HG03442 (cell line): Measurements from ENCODE around the gene SLC35B1.

Experiments
- ATAC-seq: cut with Tn5 transposase; IDR thresholded peaks from one replicate; pipeline ENCODE4 v1.9.1; 2021; ENCODE audit warnings: mild to moderate bottlenecking, moderate library complexity; ENCODE audit not compliant: unreplicated experiment

Gene SLC35B1

DNA sequence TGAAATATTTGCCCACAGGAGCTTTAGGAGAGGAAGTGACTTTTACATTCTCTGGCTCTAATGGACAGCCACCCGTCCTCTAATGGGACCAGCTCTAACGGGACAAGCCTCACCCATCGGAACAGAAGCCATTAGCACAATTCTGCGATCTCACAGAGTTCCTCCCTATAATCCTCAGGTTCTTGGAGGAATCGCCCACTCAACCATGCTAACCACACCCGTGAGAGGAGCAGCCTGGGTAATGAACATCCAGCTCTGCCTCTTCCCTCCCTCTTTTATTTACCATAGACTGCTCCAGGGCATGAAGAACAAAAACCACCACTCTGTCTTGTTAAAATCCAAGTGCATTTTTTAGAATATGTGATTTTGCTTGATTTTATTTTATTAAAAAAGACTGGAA, 6.8 kb downstream of the SLC35B1 start:
- ATAC-seq: no peak

DNA sequence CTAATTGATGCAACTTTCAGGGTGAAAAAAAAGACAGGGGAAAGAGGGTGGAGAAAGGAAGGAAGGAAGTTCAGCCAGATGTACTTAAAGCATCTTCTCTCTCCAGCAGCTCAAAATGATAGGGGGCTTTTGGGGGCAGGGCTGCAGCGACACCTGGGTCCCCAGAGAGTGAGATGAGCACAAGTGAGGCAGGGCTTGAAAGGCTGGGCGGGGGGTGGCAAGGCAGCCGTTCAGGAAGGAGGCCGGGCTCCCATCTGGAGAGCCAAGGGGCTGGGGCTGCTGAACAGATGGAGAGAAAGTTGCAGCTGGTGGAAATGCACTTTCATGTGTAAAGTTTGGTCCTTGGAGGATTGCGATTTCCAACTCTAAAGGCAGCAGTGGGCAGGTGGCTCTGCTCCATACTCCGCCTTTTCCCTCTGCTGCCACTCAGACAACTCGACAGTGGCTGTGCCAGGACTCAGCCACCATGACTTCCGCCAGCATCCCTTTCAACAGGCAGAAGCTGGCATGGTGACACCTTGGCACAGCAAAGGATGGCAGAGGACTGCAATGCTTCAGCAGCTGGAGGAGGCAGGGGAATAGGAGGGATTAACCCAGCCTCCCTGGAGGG, 7.7 kb downstream of the SLC35B1 start:
- ATAC-seq: no peak

DNA sequence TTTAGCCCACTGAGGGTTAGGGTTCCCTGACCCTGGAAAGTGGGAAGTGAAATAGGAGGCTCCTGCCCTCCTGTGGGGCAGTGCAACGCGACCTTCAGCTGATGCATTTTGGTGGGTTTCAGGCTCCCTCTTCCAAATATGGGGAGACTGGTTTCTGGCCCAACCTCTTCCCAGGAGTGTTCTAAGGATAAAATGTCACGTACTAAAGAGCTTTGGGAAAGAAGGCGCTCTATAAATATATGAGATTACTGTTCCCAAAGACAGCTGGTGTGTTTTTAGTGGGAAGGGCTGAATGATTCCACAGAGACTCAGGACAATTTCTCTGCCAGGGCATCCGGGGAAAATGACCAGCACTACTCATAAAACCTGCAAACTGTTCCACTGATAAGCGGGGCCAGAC, 9.8 kb downstream of the SLC35B1 start:
- no peak for ATAC-seq

DNA sequence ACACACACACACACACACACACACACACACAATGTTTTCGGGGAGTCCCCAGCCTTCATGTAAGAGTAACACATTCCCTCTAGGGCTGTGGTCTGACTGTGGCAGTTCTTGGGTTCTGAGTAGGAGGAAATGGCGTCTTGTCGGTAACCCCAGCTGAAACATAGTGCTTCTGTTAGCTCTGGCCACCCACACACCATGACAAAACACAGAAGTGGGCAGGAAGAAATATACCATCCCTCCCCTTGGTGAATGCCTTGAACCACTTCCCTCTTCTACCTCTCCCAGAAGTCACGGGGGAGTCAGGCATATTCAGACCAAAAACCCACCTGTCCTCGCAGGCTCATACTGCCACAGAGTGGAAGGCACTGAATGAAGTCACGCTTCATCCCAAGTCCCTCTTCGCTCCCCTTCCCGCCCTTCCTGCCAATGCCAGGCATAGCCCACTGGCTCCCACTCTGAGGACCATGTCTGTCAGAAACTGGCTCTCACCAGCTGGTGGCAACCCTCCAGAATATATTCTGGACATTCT, 11.5 kb downstream of the SLC35B1 start:
- peak; percentile 66 for ATAC-seq

DNA sequence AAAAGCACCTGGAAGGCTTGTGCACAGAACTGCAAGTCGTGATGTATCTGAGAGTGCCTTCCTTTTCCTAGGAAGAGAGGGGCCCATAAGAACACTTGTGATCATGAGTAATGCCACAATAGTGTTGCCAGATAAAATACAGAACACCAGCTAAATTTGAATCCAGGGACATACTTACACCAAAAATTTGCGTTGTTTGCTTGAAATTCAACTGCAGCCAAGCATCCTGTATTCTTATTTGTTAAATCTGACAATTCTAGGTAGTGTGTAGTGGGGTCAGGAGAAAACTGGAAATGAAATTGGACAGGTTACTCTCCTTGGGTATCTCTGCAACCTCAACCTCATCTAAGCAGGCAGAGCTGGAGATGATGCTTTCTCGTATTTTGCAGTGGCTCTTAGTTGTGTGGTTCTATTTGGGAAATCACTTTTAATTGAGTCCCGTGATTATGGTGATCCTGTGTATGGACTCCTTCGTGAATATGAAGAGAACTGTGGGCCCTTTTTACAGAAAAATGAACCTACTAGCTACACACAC, 12.0 kb downstream of the SLC35B1 start:
- ATAC-seq: no peak

DNA sequence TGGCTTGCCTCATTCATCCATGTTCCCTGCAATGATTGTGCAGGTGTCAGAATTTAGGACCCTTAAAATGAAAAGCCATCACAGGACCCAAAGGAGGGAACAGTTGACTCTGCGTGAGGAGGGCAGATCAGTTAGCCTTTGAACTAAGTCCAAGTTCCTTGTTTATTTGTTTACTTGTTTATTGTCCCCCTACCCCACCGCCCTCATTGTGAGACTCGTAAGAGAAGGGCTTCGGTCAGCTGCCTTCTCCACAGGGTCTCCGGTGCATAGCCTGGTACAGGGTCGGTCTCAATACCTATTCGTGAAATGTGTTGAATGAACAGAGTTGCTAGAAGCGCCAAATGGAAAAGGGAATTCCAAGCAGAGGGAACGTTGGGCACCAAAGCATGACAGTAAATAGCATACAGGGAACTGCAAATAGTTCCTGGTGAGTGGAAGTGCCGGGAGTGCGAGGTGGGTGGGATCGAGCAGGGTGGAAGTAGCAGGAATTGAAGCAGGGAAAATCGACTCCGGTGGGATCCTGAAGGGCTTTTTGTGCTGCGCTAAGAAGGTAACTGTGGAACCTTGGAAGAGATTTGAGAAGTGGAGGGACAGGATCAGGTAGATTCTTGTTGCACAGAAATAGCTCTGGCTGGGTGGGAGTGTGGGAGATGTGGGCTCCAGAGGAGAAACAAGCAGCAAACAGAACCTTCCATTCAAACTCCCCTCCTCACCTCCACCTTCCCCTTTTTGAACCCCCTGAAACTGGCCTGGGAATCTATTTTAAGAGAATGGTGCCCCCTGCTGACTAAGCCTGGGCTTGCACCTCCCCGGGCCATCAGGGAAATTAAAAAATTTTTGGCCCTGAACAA, 12.7 kb downstream of the SLC35B1 start:
- ATAC-seq: no peak

DNA sequence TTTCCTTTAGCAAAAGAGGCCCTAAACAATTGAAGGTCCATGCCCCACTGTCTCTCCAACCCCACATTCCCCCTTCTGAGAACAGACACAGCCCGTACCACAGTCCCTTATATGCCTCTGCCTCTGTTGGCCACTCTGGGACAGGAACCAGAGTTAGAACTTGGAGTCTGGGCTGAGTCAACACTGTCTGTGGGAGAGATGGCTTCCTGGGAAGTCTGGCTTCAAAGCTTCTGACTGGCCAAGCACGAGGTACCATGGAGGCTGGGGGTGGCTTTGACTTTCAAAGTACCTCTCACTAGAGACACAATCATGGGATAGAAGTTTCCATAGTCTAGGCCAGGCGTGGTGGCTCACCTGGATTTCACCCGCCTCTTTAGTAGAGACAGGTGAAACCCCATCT, 15.0 kb downstream of the SLC35B1 start:
- ATAC-seq: no peak

DNA sequence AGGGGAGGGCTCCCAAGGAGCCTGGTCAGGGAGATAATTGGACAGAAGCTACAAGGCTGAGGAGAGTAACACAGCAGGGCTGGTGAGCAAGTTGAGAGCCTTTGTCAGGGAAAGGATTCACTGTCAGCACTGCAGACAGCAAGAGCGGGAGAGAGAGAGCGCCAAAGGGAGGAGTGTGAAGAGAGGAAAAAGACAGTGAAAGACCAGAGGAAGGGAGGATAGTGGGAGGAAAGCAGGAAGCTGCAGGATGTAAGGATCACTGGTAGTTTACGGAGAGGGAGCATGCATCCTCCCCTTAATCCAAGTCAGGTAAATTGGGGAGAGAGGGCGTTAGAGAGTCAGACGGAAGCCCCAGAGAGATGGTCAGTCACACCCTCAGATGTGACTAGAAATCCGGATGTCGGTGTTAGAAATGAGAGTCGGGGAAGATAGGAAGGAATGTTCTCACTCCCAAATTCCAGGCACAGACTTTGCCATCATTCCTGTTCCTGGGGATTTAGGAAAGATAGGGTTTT, 16.0 kb downstream of the SLC35B1 start:
- ATAC-seq: no peak

DNA sequence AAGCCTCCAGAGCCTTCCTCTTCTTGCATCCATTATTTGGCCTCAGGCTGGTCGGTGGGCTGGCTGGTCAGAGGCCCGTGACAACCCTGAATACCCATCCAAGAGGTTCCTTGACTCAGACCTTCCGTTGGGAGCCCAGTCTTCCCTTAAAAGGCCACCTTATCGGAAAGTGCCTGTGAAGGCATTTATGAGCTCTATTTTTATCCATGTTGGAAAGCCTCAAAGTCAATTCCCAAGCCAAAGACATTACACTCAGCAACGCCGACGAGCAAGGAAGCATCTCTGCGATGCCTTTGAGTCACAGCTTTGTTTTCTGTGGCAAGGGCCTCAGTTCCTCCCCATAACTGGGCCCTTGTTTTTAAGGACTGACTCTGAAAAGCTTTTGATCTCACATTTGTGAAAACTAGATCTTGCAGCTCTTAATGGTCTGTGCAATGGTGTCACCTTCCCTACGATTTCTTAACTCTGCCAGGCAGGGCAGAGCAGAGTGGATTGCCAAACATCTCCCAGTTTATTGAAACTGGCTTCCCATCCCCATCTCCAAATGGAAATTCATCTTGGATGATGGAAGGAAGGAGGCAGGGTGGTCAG, 16.6 kb downstream of the SLC35B1 start:
- ATAC-seq: no peak

DNA sequence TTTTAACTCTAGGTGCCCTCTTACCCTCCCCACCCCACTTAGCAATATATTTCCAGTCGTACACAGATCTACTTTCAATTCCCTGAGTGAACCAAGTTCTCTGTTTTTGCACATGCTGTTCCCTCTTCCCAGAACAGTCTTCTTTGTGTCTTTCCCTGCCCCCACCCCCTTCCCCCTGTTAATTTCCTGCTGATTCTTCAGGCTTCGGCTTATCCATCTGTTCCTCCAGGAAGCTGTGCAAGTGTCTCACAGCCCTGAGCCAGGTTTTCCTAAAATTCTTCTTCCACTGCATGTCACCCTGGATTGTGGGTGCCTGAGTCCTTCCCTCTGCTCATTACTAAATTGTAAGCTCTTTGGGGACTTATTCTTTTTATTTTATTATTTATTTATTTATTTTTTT, 17.5 kb downstream of the SLC35B1 start:
- ATAC-seq: no peak

DNA sequence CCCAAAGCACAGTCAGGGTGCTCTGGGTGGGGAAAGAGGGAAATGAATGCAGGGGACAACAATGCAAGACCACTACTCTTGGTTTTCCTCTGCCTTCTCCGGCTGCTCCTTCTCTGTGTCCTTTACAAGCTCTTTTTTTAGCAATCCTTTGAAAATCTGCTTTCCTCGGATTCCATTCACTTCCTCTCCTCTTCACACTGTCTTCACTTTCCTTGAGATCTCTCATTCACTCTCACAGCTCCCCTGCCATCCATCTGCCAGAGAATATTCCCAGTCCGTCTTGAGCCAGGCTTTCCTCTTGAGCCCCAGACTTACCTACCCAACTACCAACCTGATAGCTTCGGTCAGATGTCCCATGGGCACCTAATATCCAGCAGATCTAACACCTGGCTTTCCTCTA, 18.9 kb downstream of the SLC35B1 start:
- no peak for ATAC-seq

DNA sequence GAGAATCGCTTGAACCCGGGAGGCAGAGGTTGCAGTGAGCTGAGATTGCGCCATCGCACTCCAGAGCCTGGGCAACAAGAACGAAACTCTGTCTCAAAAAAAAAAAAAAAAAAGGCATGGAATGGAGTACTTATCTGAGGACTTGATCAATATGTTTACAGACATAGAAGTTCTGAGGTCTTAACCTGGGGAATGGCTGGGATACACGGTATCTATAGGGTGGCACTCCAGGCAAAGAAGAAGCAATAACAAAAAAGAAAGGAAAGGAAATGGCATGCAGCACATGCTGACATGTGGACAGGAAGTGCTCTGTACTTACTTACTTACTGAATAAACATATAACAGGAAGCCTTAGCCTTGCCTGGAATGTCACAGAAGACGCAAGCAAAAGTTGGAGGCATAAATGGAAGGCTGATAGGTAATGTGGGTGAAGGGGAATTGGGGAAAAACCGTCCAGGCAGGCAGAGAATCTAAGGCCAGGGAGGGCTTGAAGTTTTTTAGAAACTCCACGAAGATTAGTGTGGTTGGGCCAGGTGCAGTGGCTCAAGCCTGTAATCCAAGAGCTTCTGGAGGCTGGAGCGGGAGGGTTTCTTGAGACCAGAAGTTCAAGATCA, 19.8 kb downstream of the SLC35B1 start:
- no peak for ATAC-seq

DNA sequence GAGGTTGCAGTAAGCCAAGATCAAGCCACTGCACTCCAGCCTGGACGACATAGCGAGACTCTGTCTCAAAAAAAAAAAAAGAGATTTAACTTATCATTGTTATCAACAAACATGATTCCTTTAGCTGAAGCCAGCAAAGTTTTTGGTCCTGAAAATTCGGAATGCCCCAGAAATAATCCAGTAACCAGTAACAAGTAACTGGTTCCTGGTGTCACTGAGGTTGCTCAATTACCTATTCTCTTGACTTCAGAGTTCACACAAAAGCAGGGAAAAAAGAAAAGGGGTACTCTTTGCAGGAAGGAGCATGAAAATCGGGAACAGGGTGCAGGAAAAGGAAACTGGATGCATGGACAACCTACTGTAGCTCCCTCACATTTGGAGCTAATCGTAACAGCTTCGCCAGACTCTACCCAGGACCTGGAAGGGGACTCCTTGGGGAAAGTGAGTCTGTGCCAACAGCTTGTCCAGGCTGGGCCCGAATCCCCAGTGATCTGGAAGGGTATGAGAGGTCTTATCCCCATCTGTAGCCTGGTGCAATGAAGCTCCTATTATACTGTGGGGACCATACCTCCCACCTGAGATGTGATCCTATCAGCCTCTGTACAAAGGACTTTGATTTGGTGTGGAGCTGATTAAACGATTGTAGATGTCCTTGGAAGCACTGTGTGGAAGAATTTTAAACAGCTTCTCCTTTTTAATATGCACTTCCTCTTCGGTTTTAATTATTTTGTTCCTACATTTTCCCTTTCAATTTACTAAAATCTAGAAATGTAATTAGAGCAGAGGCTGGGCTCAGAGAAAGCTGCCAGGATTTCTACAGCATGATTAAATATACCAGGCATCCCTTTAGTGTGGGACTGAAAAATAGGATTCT, 26.4 kb downstream of the SLC35B1 start:
- no peak for ATAC-seq

DNA sequence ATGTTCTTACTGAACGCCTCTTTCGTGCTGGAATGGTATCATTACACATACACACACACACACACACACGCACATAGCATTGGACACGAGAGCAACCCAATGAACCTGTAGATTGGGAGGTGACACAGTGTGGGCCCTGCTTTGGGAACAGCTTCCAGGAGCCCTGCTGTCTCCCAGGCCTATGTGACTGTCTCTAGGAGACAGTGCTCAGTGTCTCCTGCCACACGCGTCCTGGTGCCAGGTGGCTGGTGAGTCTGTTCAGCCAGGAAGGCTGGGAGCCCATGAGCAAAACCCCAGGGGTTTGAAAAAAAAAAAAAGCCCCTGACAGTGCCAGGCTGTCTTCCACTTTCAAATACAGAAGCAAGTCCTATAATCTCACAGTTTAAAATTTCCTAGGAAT, 27.4 kb downstream of the SLC35B1 start:
- ATAC-seq: no peak

DNA sequence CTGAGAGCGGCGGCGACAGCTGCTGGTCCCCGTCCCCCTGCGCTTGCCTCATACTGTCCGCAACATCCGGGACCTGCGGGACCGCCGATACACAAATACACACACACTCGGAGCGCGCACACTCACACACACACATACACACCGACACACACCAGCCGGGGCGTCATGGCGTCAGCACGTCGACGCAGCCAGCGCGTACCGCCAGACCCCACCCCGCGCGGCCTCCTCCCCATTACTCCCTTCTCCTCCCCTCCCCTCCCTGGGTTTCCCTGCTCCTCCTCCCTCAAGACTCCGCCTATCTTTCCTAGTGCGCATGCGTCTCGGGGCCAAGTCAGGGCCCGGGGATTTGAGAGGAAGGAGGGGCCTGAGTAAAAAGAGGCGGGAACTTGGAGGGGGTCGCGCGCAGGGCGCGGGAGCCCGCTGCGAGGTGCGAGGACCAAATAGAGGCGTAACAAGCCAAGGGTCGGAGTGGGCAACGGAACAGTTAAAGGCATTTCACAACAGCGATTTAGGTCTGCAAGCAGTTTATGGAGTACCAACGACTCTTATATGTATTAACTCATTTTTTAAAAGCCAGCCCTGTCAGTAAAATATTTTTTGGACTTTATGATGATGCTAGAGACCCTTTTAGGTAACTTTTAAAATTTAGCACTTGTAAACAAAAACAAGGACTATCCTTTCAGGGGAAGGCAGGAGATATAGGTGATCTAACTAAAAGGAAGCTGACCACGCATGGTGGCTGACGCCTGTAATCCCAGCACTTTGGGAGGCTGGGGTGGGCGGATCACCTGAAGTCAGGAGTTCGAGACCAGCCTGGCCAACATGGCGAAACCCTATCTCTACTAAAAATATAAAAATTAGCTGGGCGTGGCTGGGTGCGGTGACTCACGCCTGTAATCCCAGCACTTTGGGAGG, 29.6 kb downstream of the SLC35B1 start, which contains the start of gene SPOP:
SPOP (minus strand) TSS at position 165 of the 915 bp plus-strand sequence. CDS start 55,287 bp downstream, outside the sequence.
- peak; percentile 76 for ATAC-seq

DNA sequence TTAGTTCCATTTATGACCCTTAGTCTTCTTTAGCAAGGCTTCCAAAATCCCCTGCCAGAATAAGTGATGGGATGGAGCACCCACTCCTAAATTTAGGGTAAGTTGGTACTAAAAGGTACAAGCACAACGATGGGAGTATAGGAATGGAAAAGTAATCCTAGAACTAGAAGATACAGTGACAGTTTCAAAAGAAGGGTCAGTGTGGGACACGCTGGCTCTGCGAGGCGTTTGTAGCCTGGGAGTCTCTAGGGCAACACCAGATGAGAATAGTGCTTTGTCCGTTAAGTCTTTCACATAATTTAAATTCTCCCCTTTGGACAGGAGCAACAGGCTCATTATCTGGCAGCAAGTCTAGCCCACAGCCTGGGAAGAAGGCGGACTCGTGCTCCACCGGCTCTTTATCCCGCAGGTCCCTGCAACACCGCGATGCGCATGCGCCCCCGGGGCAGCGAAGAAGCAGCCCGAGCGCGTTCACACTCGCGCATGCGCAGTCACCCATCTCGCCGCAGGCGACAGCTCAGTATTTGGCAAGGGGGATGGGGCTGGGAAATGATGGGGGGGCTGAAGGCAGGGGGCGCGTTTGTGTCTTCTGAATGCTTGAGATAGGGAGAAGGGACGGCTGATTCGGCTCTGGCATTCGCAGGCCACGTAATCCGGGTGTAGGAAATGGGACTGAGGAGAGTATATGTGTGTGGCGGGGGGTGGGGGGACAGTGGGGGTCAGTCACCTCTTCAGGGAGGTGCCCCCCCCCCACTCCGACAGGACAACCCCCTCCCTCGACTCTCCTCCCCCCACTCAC, 30.4 kb downstream of the SLC35B1 start:
- ATAC-seq: peak; percentile 46

DNA sequence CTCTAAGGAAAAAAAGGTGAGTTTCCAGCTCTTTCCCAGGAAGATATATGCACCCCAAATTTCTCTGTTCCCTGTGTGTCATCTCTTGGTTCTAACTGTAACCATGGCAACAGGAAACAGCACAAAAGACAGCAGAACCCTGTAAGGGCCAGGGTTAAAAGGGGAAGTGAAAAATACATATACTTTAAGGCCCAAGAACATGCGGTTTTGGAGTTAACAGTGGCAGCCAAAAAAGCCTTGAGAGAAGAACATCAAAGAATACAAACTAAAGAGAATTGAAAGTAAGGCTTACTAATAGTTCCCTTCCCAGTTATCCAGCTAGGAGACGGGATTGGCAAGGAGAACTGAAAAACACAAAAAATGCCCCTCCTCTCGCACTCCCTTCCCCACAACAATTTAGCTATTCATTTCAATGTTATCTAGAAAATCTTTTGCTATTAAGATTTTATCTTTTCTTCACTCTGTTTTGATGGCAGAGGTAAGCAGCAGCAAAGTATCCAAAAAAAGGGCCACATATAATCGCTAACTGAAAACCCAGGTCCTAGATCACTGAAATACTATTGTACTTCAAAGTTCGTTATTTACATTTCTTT, 31.4 kb downstream of the SLC35B1 start:
- peak; percentile 52 for ATAC-seq

DNA sequence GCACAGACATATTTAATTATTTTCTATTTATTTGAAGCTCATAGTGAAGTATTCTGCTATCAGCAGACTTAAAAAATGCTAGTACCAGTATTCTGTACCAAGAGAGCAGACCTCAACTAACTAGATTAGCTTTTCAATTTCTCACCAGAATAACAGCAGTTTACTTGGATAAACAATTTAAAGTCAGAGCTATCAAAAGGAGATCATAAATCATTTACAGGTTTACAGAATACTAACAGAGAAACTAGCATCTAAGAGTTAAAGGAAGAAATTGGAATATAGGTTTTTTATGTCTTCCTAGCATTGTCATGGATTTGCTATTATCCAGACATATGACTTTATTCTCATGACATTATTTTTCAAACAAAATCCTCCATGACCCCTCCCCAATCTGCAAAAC, 33.3 kb downstream of the SLC35B1 start:
- ATAC-seq: no peak
